ENCODE results near the gene PDE6G. TPM values are rescaled to one million over a fixed set of nuclear protein-coding genes. Genes with fewer than 3 reads are reported as not detected.
A peak's percentile ranks its signal among the peaks of the same experiment; 100 is the strongest.

Gene PDE6G
- total RNA-seq, 1 donor from 2014 or later = 1.1 TPM

GRCh38 chr17:81695801-81696200 is 39.5 kb upstream of the PDE6G start:
- no peak overlapping the region for H3K27ac Mint-ChIP-seq (ENCODE audit: unreplicated experiment)
- H3K27me3 Mint-ChIP-seq (ENCODE audit: unreplicated experiment) = peaks cover 5% of the 10 kb centered on the region
- no peaks in the 10 kb centered on the region for H3K9me3 Mint-ChIP-seq (ENCODE audit: unreplicated experiment)
- no peak overlapping the region for H3K4me3 Mint-ChIP-seq (ENCODE audit: unreplicated experiment)
- no peak for TF ChIP-seq CTCF (IDR thresholded peaks at IDR 0.05; ENCODE audit: unreplicated experiment)
- no peak for DNase-seq (ENCODE audit: low spot score)
- H3K4me1 Mint-ChIP-seq (ENCODE audit: unreplicated experiment) = peaks cover under 1% of the 10 kb centered on the region
- H3K36me3 Mint-ChIP-seq (ENCODE audit: low read depth, unreplicated experiment) = peaks cover 23% of the 10 kb centered on the region

- Mint-ChIP-seq H3K4me1 (ENCODE audit: unreplicated experiment) (no peaks in the 10 kb centered on the region), H3K27ac (ENCODE audit: unreplicated experiment) (no peak overlapping the region), H3K36me3 (ENCODE audit: low read depth, unreplicated experiment) (peaks cover 22% of the 10 kb centered on the region), H3K9me3 (ENCODE audit: unreplicated experiment) (no peaks in the 10 kb centered on the region), H3K4me3 (ENCODE audit: unreplicated experiment) (no peak overlapping the region), H3K27me3 (ENCODE audit: unreplicated experiment) (peaks cover 5% of the 10 kb centered on the region)
- no peak for TF ChIP-seq CTCF (IDR thresholded peaks at IDR 0.05; ENCODE audit: unreplicated experiment)
- DNase-seq (ENCODE audit: low spot score) = no peak
Observed at GRCh38 chr17:81695211-81695610, 38.9 kb upstream of the PDE6G start.

GRCh38 chr17:81694810-81695209 is 38.5 kb upstream of the PDE6G start:
- no peak overlapping the region for H3K27ac Mint-ChIP-seq (ENCODE audit: unreplicated experiment)
- peaks cover 5% of the 10 kb centered on the region for H3K27me3 Mint-ChIP-seq (ENCODE audit: unreplicated experiment)
- no peak for TF ChIP-seq CTCF (IDR thresholded peaks at IDR 0.05; ENCODE audit: unreplicated experiment)
- DNase-seq (ENCODE audit: low spot score) = no peak
- no peaks in the 10 kb centered on the region for H3K9me3 Mint-ChIP-seq (ENCODE audit: unreplicated experiment)
- no peaks in the 10 kb centered on the region for H3K4me1 Mint-ChIP-seq (ENCODE audit: unreplicated experiment)
- H3K4me3 Mint-ChIP-seq (ENCODE audit: unreplicated experiment) = no peak overlapping the region
- peaks cover 26% of the 10 kb centered on the region for H3K36me3 Mint-ChIP-seq (ENCODE audit: low read depth, unreplicated experiment)

GRCh38 chr17:81693509-81694210 is 37.3 kb upstream of the PDE6G start:
- Mint-ChIP-seq H3K27ac (ENCODE audit: unreplicated experiment) (no peak overlapping the region), H3K4me1 (ENCODE audit: unreplicated experiment) (peaks cover 3% of the 10 kb centered on the region), H3K36me3 (ENCODE audit: low read depth, unreplicated experiment) (peaks cover 37% of the 10 kb centered on the region), H3K9me3 (ENCODE audit: unreplicated experiment) (no peaks in the 10 kb centered on the region), H3K4me3 (ENCODE audit: unreplicated experiment) (no peak overlapping the region), H3K27me3 (ENCODE audit: unreplicated experiment) (peaks cover 13% of the 10 kb centered on the region)
- TF ChIP-seq CTCF (IDR thresholded peaks at IDR 0.05; ENCODE audit: unreplicated experiment) = no peak
- no peak for DNase-seq (ENCODE audit: low spot score)

- no peak for DNase-seq (ENCODE audit: low spot score)
- Mint-ChIP-seq H3K9me3 (ENCODE audit: unreplicated experiment) (no peaks in the 10 kb centered on the region), H3K4me3 (ENCODE audit: unreplicated experiment) (peak overlapping the region; percentile 67), H3K27ac (ENCODE audit: unreplicated experiment) (no peak overlapping the region), H3K36me3 (ENCODE audit: low read depth, unreplicated experiment) (peaks cover 33% of the 10 kb centered on the region), H3K4me1 (ENCODE audit: unreplicated experiment) (peaks cover 3% of the 10 kb centered on the region), H3K27me3 (ENCODE audit: unreplicated experiment) (peaks cover 19% of the 10 kb centered on the region)
- TF ChIP-seq CTCF (IDR thresholded peaks at IDR 0.05; ENCODE audit: unreplicated experiment) = no peak
Observed at GRCh38 chr17:81691608-81692007, 35.3 kb upstream of the PDE6G start.

All from endothelial cell (in vitro differentiated cells).